ENCODE measurements around the gene KPNB1.

DNA sequence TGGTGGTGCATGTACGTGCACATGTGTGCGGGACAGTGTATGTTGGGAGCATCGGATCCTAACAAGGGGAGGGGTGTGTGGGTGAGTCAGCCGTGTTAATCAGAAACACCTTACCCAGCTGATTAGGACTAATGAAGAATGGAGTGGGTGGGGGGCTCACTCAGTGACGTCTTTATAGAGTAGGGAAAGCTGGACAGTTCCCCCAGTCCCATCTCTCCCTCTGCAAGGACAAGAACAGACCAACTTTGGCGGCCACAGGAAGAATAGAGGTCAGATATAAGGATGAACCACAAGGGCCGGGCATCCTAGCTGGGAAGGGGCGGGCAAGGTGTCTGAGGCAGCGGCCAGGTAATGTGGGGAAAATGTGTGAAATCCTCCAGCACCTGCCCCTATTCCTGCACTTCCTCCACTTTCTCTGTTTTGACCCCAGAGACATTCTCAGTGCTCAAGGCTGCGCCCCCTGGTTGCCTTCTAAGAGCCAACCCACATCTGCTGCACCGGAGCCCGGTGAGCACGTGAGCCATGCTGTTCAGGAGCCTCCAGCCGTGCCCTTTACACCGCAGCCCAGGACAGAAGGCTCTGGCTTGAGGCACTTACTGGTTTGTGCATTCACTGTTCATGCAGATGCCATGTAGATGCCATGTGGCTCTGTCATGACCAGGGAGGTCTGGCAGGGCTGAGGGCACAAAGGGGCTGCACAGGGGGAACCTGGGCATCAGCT lies 64.4 kb downstream of the KPNB1 start:
- TF ChIP-seq, protein P1, sequence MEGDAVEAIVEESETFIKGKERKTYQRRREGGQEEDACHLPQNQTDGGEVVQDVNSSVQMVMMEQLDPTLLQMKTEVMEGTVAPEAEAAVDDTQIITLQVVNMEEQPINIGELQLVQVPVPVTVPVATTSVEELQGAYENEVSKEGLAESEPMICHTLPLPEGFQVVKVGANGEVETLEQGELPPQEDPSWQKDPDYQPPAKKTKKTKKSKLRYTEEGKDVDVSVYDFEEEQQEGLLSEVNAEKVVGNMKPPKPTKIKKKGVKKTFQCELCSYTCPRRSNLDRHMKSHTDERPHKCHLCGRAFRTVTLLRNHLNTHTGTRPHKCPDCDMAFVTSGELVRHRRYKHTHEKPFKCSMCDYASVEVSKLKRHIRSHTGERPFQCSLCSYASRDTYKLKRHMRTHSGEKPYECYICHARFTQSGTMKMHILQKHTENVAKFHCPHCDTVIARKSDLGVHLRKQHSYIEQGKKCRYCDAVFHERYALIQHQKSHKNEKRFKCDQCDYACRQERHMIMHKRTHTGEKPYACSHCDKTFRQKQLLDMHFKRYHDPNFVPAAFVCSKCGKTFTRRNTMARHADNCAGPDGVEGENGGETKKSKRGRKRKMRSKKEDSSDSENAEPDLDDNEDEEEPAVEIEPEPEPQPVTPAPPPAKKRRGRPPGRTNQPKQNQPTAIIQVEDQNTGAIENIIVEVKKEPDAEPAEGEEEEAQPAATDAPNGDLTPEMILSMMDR (IDR thresholded peaks at IDR 0.05): no peak
- no peak for TF ChIP-seq EP300 (IDR thresholded peaks at IDR 0.05)

All from suprapubic skin (tissue), 3 donors.